Measurements from ENCODE around the gene MAGEA8. TPM values are rescaled to one million over a fixed set of nuclear protein-coding genes. Genes with fewer than 3 reads are reported as not detected.
"Not testable (repeated sequence)": the region's sequence is repeated elsewhere in the genome, so short reads cannot be mapped to it uniquely, and the experiment has no call there.

Gene MAGEA8
- total RNA-seq, result not detected in 2 replicates

GRCh38 chrX:149881081-149881711 is at the start of gene MAGEA8:
MAGEA8 (plus strand) TSS chrX:149881183; CDS start chrX:149884273, 3,090 bp downstream.
- DNase-seq (ENCODE audit: low read depth), result no peak

GRCh38 chrX:149831473-149831872 is 49.5 kb upstream of the MAGEA8 start:
- no peak for DNase-seq (ENCODE audit: low read depth)

GRCh38 chrX:149836728-149837127 is 44.3 kb upstream of the MAGEA8 start:
- DNase-seq (ENCODE audit: low read depth), result not testable (repeated sequence)

- DNase-seq (ENCODE audit: low read depth), result no peak
Measured at GRCh38 chrX:149837167-149837566, 43.8 kb upstream of the MAGEA8 start.

- DNase-seq (ENCODE audit: low read depth), result peak; percentile 3
Measured at GRCh38 chrX:149837639-149838038, 43.3 kb upstream of the MAGEA8 start.

- no peak for DNase-seq (ENCODE audit: low read depth)
Measured at GRCh38 chrX:149841929-149842328, 39.1 kb upstream of the MAGEA8 start.

DNA sequence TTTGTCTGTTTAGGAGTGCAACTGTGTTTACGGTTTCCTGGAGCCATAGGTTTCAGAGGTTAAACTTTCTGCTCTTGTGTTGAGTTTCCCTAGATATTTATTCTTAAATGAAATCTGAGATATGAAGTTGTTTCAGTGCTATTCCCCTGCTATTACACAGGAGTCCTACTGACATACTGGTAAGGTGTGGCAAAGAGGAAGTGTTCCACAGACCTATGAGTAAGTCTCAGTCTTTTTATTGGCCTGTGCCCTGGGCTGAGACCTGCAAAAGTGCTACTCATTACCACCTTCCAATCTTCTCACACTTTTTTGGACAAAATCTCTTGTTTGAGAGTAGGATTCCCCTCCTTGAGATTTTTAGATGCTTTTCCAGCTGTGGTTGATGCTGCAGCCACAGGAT is 35.6 kb upstream of the MAGEA8 start:
- no peak for DNase-seq (ENCODE audit: low read depth)

DNA sequence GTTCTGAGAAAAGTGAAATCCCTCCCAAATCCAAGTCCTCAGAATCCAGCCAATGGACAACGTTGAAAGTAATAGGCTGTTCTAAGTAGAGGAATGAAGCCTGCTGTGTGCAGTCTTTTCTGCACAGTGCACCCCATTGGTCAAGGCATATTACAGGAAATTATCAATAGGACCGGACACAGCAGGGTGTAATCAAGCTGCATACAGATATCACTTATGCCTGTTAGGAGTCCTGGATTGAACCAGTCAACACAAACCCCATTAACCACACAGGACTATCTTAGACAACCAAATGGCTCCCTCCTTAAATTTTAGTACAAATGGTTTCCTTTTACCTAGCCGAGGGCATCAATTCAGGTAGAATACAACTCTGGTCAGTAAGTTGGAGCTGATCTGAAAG is 34.2 kb upstream of the MAGEA8 start:
- DNase-seq (ENCODE audit: low read depth), result no peak

DNA sequence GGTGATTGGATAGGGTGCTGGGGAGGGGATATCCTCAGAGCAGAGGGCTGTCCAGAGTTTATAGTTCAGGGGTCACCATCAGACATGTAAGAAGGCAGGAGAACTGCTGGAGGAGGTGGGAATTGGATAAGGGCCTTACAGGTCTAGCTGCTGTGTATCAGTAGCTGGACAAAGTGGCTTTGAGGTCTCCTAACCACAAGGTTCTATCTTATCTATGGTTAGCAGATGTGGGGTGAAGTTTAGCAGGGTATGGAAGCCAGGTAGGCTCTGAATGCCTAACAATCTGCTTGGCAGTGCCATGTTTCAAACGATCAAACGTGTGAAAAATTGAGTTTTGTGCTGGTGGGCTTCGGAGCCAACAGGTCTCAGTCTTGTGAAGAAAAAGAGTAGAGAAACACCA is 32.1 kb upstream of the MAGEA8 start:
- DNase-seq (ENCODE audit: low read depth), result no peak

- no peak for DNase-seq (ENCODE audit: low read depth)
Measured at GRCh38 chrX:149849787-149850186, 31.2 kb upstream of the MAGEA8 start.

- no peak for DNase-seq (ENCODE audit: low read depth)
Measured at GRCh38 chrX:149851864-149852263, 29.1 kb upstream of the MAGEA8 start.

DNA sequence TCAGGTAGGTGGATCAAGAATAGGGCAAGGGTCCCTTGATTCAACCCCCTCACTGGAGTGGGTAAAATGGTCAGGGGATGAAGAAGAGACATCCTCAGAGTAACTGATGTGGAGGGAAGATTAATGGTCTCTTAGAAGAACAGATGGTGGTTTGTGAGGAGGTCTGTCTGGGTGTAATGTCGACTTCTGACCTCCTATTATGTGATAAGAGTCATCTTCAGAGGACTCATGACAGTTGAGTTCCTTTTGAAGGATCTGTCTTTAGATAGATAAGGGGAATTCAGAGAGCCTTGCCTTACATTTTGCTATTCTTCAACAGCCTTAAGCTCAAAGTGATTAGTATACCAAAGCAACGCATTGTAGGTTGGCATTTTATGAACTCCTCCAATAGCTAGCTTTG is 27.1 kb upstream of the MAGEA8 start:
- no peak for DNase-seq (ENCODE audit: low read depth)

GRCh38 chrX:149858592-149858991 is 22.4 kb upstream of the MAGEA8 start:
- DNase-seq (ENCODE audit: low read depth), result no peak

GRCh38 chrX:149860445-149860844 is 20.5 kb upstream of the MAGEA8 start:
- no peak for DNase-seq (ENCODE audit: low read depth)

DNA sequence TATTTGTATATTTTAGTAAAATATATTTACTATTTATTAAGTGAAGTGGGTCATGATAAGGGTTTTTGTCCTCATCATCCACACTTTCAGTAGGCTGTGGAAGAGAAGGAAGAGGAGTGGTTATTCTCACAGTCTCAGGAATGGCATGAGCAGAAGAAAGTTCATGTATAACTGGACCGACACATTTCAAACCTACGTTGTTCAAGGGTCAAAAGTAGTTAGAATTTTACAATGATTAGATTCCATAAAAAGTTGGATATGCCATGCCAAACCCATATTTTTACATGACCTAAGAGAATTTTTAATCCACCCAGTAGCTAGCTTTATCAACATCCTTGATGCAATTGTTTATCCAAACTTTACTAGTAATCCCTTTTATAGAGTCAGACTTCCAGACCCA is 15.6 kb upstream of the MAGEA8 start:
- no peak for DNase-seq (ENCODE audit: low read depth)

GRCh38 chrX:149867488-149867887 is 13.5 kb upstream of the MAGEA8 start:
- no peak for DNase-seq (ENCODE audit: low read depth)

DNA sequence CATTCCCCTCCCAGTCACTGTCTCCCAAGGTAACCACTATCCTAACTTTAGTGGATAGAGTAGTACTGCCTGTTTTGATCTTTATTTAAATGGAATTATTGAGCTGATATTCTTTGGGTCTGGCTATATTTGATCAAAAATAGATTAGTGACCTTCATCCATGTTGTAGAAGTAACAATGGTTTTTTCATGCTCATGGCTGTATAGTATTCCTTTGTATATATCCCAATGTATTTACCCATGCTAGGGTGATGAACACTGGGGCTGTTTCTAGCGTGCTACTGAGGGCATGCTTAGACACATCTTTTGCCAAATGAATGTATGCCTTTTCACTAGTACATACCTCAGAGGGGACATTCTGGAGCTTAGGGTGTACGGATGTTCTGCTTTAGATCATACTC is 10.1 kb upstream of the MAGEA8 start:
- DNase-seq (ENCODE audit: low read depth), result no peak

DNA sequence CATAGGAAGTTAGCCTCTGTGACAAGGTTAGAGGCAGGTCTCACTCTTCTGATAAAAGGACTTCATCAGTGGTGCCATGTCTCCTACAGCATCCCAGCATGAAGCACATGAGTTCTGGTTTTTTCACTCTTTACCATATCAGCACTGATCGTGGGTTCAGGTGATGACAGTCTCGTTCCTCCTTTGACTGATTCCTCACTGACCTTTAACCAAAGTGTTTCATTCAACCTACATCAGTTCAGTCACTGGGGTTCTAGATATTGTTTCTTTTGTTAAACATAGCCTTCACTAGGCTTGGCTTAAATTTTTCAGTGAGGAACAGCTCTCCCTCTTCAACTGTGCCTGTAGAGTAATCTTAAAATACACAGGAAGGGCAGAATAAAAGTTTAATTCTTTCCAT is 9.6 kb upstream of the MAGEA8 start:
- DNase-seq (ENCODE audit: low read depth), result no peak

DNA sequence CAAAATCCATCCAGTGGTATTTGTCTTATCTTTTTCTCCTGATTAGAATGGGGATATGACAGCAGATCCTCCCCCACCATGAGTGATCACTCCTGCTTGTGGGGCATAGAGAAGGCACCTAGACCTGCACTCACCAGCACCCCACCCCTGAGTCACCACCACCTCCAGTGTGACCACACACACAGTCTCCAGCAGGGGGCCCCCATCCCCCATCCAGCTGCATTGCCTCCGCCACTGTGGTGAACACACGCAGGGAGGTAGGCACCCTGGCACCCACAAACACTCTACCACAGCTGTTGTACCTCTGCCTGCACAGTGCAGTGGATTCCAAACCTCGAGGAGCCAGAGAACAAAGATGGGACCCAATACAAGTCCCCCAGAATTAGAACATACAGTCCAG is 9.0 kb upstream of the MAGEA8 start:
- peak; percentile 4 for DNase-seq (ENCODE audit: low read depth)

DNA sequence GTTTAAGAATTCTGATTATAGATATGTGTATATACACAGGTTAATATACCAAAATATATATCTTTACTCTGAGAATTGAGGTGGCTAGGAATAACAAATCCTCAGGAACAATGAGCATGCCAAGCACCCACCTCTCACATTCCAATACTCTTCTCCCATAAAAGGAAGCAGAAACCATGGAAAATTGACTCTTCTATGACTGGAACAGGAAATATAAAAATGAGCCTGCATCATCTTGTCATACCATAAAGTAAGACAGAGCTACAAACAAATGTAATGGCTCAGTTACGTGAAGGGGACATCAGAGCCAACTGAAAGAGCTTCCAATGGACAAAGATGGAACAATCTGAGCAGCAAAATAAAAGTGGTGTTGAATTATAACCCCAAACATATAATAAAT is 3.8 kb upstream of the MAGEA8 start:
- DNase-seq (ENCODE audit: low read depth), result no peak

- peak; percentile 15 for DNase-seq (ENCODE audit: low read depth)
Measured at GRCh38 chrX:149877636-149878035, 3.3 kb upstream of the MAGEA8 start.

GRCh38 chrX:149890828-149891227 is 9.8 kb downstream of the MAGEA8 start:
- DNase-seq (ENCODE audit: low read depth), result not testable (repeated sequence)

- DNase-seq (ENCODE audit: low read depth), result no peak
Measured at GRCh38 chrX:149898554-149898953, 17.6 kb downstream of the MAGEA8 start.
